GM20431 (cell line): ENCODE results near the gene ARHGAP44.
"Not testable (repeated sequence)": the region's sequence is repeated elsewhere in the genome, so short reads cannot be mapped to it uniquely, and the experiment has no call there.

Source experiments
- in situ Hi-C: fragments of 300-500 bp; cut with MseI, MboI; formaldehyde crosslinking; loops from one replicate; pipeline ENCODE4 v1.15.0; 2020; ENCODE audit warnings: low sequenced_read_pairs; ENCODE audit not compliant: unreplicated experiment

The ARHGAP44 gene

DNA sequence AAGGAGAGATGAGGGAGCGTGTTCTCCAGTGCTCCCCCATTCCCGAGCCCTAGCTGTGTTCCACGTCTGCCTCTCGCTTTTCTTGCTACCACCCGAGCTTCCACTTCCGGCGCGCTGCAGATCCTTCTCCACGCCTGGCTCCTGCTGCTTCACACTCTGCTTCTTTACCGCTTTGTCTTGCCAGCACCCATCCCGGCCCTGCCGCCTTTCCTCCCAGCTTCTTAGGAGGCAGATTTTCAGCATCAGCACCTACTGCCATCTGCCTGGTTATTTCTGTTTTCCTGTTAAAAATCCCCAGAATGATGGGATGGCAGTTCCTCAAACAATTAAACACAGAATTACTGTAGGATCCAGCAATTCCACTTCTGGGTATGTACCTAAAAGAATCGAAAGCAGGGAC, 163.9 kb downstream of the ARHGAP44 start:
- in situ Hi-C loops: no loop called here

DNA sequence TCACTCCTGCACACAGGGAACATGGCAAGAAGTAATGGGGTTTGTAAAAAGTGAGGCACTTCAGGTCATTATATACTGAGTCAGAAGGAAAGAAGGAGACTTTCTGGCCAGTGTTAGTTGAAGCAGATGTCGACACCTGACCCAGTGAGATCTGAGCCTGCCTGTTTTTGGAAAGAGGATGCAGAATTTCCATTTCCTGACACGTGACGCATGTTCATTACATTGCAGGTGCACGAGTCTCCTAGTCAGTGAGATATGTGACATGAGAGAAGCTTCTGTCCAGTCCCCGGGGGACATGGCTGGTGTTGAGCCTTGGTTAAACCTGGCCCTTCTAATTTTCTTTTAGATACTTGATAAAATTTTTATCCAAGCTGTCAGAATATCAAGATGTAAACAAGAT, 166.2 kb downstream of the ARHGAP44 start:
- in situ Hi-C loops: no loop called here

GRCh38 chr17:12958786-12959185, 169.5 kb downstream of the ARHGAP44 start:
- in situ Hi-C loops: no loop called here

GRCh38 chr17:12959441-12959840, 170.1 kb downstream of the ARHGAP44 start:
- in situ Hi-C loops: no loop called here

DNA sequence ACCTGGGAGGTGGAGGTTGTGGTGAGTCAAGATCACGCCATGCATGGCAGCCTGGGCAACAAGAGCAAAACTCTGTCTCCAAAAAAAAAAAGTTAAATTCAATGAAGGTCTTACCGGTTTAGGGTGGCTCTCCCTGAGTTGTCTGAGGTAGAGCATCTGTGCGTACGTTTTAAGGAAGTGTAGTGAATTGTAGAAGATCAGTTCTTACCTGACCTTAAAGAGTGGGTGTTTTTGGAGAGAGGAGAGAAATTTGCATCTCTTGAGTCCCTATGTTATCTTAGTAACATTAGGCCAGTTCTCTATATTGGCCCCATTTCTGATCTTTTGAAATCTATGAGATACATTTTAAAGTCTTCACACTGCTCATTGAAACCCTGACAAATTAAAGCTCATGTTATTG, 172.4 kb downstream of the ARHGAP44 start:
- in situ Hi-C loops: no loop called here

GRCh38 chr17:12963505-12963904, 174.2 kb downstream of the ARHGAP44 start:
- in situ Hi-C loops: no loop called here

DNA sequence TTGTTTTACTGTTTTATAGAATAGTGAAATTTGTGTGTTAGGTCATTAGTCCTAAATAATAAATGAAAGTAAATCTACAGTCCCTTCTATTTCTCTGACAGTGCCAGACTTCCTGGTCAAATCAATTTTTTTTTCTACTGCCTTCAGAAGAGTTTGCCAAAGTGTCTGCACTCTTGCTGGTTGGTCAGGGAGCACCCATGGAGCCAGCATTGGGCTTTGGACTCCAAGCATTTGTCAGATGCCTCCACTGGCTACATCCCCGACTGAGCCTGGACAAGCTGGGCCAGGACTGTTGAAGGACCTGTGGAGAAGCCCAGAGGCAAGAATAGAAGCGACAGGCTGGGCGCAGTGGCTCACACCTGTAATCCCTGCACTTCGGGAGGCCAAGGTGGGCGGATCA, 174.9 kb downstream of the ARHGAP44 start:
- in situ Hi-C loops: no loop called here

DNA sequence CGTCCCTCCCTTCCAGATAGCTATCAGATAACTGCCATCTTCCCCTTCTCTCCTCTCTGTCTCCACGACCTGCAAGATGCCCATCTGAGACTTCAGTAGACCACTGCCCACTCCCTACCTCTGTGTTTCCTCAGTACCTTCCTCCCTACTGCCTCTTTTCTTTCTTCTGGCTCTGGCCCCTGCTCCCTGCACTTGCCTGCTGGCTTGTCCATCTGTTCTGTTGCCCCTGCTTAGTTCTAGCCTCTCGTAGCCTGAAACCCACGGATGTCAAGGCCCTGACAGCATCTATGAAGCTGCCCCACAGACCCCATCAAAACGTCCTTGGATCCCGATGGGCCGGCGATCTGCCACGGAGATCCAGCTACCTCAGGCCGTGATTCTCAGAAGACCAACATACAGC, 175.5 kb downstream of the ARHGAP44 start:
- in situ Hi-C loops: no loop called here

DNA sequence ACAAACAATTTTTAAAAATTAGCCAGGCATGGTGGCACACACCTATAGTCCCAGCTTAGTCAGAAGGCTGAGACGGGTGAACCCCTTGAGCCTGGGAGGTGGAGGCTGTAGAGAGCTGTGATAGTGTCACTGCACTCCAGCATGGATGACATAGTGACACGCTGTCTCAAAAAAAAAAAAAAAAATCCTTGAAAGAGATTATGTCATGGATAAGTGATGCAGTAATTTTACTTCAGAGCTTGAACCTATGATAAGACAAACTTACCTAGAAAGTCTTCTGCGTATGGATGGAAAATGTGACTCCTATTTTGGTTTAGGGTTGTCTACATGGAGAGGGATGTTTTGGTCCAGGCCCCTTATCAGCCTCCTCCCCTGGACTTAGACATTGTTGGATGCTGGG, 176.7 kb downstream of the ARHGAP44 start:
- in situ Hi-C loops: no loop called here

- in situ Hi-C loops: no loop called here
Observed at GRCh38 chr17:12966413-12966812, 177.1 kb downstream of the ARHGAP44 start.

DNA sequence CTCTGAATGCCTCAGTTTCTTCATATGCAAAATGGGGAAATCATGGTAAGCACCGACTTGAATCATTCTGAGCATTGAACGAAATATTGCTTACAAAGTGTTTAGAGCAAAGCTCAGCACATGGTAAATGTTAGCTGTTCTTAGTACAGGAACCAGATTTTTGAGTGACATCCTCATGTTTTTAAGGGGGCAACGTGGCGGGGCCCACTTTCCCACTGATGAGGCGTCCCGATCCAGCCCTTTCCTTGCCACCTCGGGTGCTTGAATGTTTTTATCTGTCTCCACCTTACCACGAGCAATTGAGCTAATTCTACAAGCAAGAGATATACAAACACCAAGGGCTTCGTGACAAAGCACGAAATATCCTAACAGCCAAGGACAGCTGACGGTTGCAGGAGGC, 178.7 kb downstream of the ARHGAP44 start:
- in situ Hi-C loops: no loop called here

GRCh38 chr17:12973496-12974004, 184.3 kb downstream of the ARHGAP44 start:
- in situ Hi-C loops: no loop called here

DNA sequence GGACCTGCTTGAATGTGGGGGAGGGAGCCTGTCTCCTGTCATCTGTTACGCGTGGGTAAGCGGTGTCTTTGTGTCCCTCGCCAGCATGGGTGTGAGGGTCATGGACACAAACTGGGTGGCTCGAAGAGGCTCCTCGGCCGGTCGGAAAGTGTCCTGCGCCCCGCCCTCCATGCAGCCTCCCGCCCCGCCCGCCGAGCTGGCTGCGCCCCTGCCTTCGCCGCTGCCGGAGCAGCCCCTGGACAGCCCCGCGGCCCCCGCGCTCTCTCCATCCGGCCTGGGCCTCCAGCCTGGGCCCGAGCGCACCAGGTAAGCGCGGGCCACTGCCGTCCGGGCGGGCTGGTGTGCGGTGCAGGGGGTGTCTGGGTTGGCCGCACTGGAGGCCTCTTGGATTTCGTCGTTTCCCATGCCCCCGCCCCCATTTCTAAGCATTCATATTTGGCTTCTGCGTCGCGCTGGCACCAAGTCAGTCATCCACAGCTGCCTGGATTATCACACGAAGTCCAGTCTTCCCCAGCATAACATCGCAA, 184.8 kb downstream of the ARHGAP44 start:
- in situ Hi-C loops: no loop called here

- in situ Hi-C loops: no loop called here
Observed at GRCh38 chr17:12977008-12977751, 187.9 kb downstream of the ARHGAP44 start.

GRCh38 chr17:12978787-12979186, 189.5 kb downstream of the ARHGAP44 start:
- in situ Hi-C loops: not testable (repeated sequence)

DNA sequence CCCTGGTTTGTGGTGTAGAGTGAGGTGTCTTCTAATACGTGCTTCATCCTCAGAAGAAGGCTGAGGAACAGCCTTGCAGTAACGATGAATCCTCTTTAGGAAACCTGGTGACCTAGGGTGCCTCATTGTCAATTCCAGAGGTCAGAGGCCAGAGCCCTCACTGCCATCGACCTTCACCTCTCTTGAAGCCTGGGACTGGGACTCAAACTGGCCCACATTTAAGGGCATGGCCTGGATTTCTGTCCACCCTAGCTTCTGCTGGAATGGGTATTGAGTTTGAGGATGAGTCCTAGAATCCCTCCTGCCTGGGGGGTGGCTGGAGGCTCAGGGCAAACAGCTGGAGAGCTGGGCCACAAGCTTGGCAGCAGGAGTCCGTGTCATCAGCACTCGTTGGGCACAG, 189.9 kb downstream of the ARHGAP44 start:
- in situ Hi-C loops: no loop called here

GRCh38 chr17:12979826-12980500, 190.7 kb downstream of the ARHGAP44 start:
- in situ Hi-C loops: no loop called here

- in situ Hi-C loops: no loop called here
Observed at GRCh38 chr17:12982224-12982623, 192.9 kb downstream of the ARHGAP44 start.

- in situ Hi-C loops: no loop called here
Observed at GRCh38 chr17:12983991-12984884, 194.9 kb downstream of the ARHGAP44 start.
